Measurements from ENCODE around the gene ZNF559. TPM values are rescaled to one million over a fixed set of nuclear protein-coding genes. Genes with fewer than 3 reads are reported as not detected.
"Not testable (repeated sequence)": the region's sequence is repeated elsewhere in the genome, so short reads cannot be mapped to it uniquely, and the experiment has no call there.

The ZNF559 gene
- total RNA-seq = 10 to 100 TPM; 12.9 to 15.8 TPM

DNA sequence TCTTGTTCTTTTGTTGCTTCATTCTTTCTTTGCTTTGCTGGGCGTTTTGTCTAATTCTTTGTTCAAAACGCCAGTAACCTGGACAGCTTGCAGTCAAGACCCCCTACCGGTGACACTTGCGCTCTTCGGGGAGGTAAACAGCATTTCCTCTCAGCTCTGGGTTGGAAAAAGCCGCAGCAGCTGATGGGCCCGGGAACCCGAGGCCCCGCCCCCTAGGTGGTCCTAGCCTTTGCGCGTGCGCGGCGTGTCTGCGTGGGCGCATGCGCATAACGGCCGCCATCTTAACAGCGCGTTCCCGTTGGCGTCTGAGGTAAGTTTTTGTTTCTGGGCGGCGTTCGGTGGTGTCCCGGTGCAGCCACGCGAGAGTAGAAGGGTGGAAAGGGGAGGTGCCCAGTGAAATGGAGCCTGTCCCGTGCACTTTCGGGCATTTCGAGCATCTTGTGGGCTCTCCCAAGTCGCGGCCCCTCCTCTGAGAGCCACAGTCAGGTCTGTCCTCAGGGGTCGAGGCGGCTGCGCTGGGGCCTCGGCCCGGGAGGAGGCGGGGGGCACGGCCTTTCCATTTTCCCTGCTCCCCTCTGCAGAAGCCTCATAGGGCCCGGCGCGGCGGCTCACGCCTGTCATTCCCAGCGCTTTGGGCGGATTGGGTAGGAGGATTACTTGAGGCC is at the start of gene ZNF559:
TSS of gene ZNF559 (plus strand) at position 261 of the 665 bp plus-strand sequence. CDS start 14,371 bp downstream, outside the sequence.
- DNase-seq = peak; percentile 96
- Mint-ChIP-seq H3K4me3 (peak within 1 kb of the TSS; percentile 91), H3K9me3 (peaks cover 32% of the 10 kb centered on the region), H3K27me3 (no peaks in the 10 kb centered on the region), H3K27ac (peak within 1 kb of the TSS; percentile 97), H3K36me3 (ENCODE audit: low read depth) (peaks cover 42% of the 10 kb centered on the region), H3K4me1 (ENCODE audit: low read depth) (peaks cover 26% of the 10 kb centered on the region)
- intact Hi-C loops (cut with micrococcal nuclease) = no loop called here
- CTCF ChIA-PET = interaction anchor here (0.5 to 2.8 kb wide), 3 partner anchors 14 to 221 kb away, joined by 3 to 14 read pairs (median 4); partner anchors contain the start of gene ZNF699
- TF ChIP-seq, protein P1, sequence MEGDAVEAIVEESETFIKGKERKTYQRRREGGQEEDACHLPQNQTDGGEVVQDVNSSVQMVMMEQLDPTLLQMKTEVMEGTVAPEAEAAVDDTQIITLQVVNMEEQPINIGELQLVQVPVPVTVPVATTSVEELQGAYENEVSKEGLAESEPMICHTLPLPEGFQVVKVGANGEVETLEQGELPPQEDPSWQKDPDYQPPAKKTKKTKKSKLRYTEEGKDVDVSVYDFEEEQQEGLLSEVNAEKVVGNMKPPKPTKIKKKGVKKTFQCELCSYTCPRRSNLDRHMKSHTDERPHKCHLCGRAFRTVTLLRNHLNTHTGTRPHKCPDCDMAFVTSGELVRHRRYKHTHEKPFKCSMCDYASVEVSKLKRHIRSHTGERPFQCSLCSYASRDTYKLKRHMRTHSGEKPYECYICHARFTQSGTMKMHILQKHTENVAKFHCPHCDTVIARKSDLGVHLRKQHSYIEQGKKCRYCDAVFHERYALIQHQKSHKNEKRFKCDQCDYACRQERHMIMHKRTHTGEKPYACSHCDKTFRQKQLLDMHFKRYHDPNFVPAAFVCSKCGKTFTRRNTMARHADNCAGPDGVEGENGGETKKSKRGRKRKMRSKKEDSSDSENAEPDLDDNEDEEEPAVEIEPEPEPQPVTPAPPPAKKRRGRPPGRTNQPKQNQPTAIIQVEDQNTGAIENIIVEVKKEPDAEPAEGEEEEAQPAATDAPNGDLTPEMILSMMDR (IDR thresholded peaks at IDR 0.05) = no peak
- ATAC-seq = peak; percentile 97
- POLR2A ChIA-PET = interaction anchor here (0.9 to 1.2 kb wide), 3 partner anchors 10 to 258 kb away, joined by 3 read pairs; no protein-coding TSS in a partner anchor

DNA sequence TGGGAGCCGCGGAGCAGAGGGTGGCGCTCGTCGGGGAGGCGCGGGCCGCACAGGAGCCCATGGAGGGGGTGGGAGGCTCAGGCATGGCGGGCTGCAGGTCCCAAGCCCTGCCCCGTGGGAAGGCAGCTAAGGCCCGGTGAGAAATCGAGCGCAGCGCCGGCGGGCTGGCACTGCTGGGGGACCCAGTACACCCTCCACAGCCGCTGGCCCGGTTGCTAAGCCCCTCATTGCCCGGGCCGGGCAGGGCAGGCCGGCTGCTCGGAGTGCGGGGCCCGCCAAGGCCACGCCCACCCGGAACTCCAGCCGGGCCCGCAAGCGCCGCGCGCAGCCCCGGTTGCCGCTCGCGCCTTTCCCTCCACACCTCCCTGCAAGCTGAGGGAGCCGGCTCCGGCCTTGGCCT is 40.5 kb upstream of the ZNF559 start:
- H3K27me3 Mint-ChIP-seq; ATAC-seq; intact Hi-C loops (cut with micrococcal nuclease); H3K4me1 Mint-ChIP-seq (ENCODE audit: low read depth); CTCF ChIA-PET: not testable (repeated sequence)
- DNase-seq = peak; percentile 24
- Mint-ChIP-seq H3K36me3 (ENCODE audit: low read depth) (peaks cover 14% of the 10 kb centered on the region), H3K27ac (peak overlapping the region; percentile 42), H3K9me3 (peaks cover 24% of the 10 kb centered on the region), H3K4me3 (peak overlapping the region; percentile 56)
- POLR2A ChIA-PET = interaction anchor here (0.7 kb wide), 1 partner anchor 53 kb away, joined by 6 read pairs; no protein-coding TSS in a partner anchor

DNA sequence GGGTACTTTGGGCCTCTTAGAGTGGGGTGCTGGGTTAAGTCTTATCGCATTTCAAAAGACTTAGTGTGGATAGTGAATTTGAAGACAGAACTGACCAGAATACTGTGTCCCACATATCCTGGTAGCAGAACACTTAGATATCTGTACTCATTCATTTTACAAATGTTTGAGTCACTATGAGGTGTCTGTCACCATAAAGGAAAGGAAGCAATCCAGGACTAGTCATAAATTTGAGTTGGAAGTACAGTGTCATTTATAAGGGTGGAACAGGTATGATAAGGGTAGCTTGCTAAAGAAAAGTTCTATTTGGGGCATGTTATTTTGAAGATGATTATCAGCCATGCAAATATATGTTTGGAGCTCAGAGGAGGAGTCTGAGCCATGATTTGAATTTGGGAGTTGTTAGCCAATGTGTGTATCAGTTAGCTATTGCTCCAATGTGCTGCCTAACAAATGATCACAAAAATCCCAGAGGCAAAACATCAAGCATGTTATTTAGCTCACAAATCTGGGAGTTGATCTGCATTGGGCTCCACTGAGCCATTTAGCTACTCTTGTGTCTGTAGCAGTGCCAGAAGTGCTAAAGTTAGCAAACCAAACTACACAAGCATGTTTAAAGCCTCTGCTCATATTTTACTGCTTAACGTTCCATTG is 34.6 kb upstream of the ZNF559 start:
- no peak for DNase-seq
- H3K9me3 Mint-ChIP-seq = peaks cover 42% of the 10 kb centered on the region
- POLR2A ChIA-PET = no interaction called here
- intact Hi-C loops (cut with micrococcal nuclease) = no loop called here
- TF ChIP-seq, protein P1 (IDR thresholded peaks at IDR 0.05) = no peak
- no peak overlapping the region for H3K27ac Mint-ChIP-seq
- CTCF ChIA-PET = no interaction called here
- H3K36me3 Mint-ChIP-seq (ENCODE audit: low read depth) = peaks cover 47% of the 10 kb centered on the region
- H3K4me1 Mint-ChIP-seq (ENCODE audit: low read depth) = no peaks in the 10 kb centered on the region
- no peak for ATAC-seq
- H3K4me3 Mint-ChIP-seq = no peak overlapping the region
- H3K27me3 Mint-ChIP-seq = no peaks in the 10 kb centered on the region

DNA sequence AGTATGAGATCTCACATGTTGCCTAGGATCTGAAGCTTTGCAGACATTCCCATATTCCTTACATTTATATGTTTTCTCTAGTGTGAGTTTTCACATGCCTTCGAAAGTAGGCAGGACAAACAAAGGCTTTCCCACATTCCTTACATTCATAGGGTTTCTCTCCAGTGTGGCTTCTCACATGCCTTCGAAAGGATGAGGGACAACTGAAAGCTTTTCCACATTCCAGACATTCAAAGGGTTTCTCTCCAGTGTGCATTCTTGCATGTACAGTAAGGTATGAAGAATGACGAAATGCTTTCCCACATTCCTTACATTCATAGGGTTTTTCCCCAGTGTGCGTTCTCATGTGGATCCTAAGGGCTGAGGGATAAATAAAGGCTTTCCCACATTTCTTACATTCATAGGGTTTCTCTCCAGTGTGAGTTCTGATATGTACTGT is 28.5 kb upstream of the ZNF559 start:
- no peaks in the 10 kb centered on the region for H3K27me3 Mint-ChIP-seq

DNA sequence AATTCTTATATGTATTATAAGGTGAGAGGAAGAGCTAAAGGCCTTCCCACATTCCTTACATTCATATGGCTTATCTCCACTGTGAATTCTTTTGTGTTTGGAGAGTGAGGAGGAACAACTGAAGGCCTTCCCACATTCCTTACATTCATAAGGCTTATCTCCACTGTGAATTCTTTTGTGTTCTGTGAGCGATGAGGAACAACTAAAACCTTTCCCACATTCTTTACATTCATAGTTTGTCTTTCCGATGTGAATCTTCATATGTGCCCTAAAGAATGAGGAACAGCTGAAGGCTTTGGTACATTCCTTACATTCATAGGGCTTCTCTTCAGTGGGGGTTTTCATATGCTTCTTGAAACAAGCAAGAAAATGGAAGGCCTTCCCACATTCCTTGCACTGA is 27.6 kb upstream of the ZNF559 start:
- Mint-ChIP-seq H3K4me3 (no peak overlapping the region), H3K27ac (no peak overlapping the region), H3K9me3 (peaks cover 64% of the 10 kb centered on the region), H3K27me3 (no peaks in the 10 kb centered on the region), H3K4me1 (ENCODE audit: low read depth) (no peaks in the 10 kb centered on the region), H3K36me3 (ENCODE audit: low read depth) (peaks cover 88% of the 10 kb centered on the region)
- CTCF ChIA-PET = no interaction called here
- intact Hi-C loops (cut with micrococcal nuclease) = no loop called here
- DNase-seq = no peak
- TF ChIP-seq, protein P1 (IDR thresholded peaks at IDR 0.05) = no peak
- no peak for ATAC-seq
- POLR2A ChIA-PET = no interaction called here

More for the DNA sequence above, 28.5 kb upstream of the ZNF559 start:
- Mint-ChIP-seq H3K4me1 (ENCODE audit: low read depth) (no peaks in the 10 kb centered on the region), H3K27ac (no peak overlapping the region), H3K4me3 (no peak overlapping the region), H3K36me3 (ENCODE audit: low read depth) (peaks cover 83% of the 10 kb centered on the region), H3K9me3 (peaks cover 61% of the 10 kb centered on the region)
- intact Hi-C loops (cut with micrococcal nuclease) = no loop called here
- DNase-seq (no peak), ATAC-seq (no peak)
- TF ChIP-seq, protein P1 (IDR thresholded peaks at IDR 0.05) = no peak
- CTCF ChIA-PET = no interaction called here
- POLR2A ChIA-PET = no interaction called here

Data from activated CD8-positive, alpha-beta T cell treated with anti-CD3 and anti-CD28 coated beads for 36 hours (primary cell).